SJCRH30 (cell line): Measurements from ENCODE around the gene CCL4. TPM values are rescaled to one million over a fixed set of nuclear protein-coding genes. Genes with fewer than 3 reads are reported as not detected.
"Not testable (repeated sequence)": the region's sequence is repeated elsewhere in the genome, so short reads cannot be mapped to it uniquely, and the experiment has no call there.

ENCODE experiments used
- DNase-seq, 2 experiments: peaks; one replicate each; pipeline ENCODE4 v3.0.0-alpha.2; 2015 to 2020
- H3K27ac ChIP-seq: fragments of 250-450 bp; sonication (Bioruptor Pico); 2 replicates; pipeline ENCODE4 v1.5.1; 2020; ENCODE audit warnings: mild to moderate bottlenecking, moderate library complexity
- H3K27me3 ChIP-seq: fragments of 250-450 bp; sonication (Bioruptor Pico); 2 replicates; pipeline ENCODE4 v1.5.1; 2020; ENCODE audit warnings: mild to moderate bottlenecking, moderate library complexity
- H3K36me3 ChIP-seq: fragments of 250-450 bp; sonication (Bioruptor Pico); 2 replicates; pipeline ENCODE4 v1.5.1; 2020; ENCODE audit warnings: mild to moderate bottlenecking, moderate library complexity
- H3K4me1 ChIP-seq: fragments of 250-450 bp; sonication (Bioruptor Pico); 2 replicates; pipeline ENCODE4 v1.5.1; 2020; ENCODE audit warnings: mild to moderate bottlenecking, moderate library complexity
- H3K4me3 ChIP-seq: fragments of 250-450 bp; sonication (Bioruptor Pico); 2 replicates; pipeline ENCODE4 v1.5.1; 2020; ENCODE audit warnings: mild to moderate bottlenecking, moderate library complexity
- H3K9me3 ChIP-seq: fragments of 250-450 bp; sonication (Bioruptor Pico); replicated peaks from 2 replicates; pipeline ENCODE4 v1.5.1; 2020; ENCODE audit warnings: mild to moderate bottlenecking, moderate library complexity
- total RNA-seq: library from RNA; depleted of rRNA; stranded (reverse); fragments of >200 nt; shearing (Covaris generic); gene quantifications from 2 replicates; pipeline ENCODE4 v1.2.3, GENCODE V29; 2014

The CCL4 gene
- total RNA-seq, 1 experiment from 2014 or later = not detected

GRCh38 chr17:36118477-36119353 lies 15.1 kb downstream of the CCL4 start:
- H3K4me1 ChIP-seq = no peaks in the 10 kb centered on the region
- no peak overlapping the region for H3K4me3 ChIP-seq
- no peaks in the 10 kb centered on the region for H3K9me3 ChIP-seq
- no peaks in the 10 kb centered on the region for H3K36me3 ChIP-seq
- DNase-seq = no peak
- no peak overlapping the region for H3K27ac ChIP-seq
- H3K27me3 ChIP-seq = no peaks in the 10 kb centered on the region

GRCh38 chr17:36120221-36120620 lies 16.6 kb downstream of the CCL4 start:
- Histone ChIP-seq H3K9me3 (no peaks in the 10 kb centered on the region), H3K27me3 (no peaks in the 10 kb centered on the region), H3K4me1 (no peaks in the 10 kb centered on the region), H3K36me3 (no peaks in the 10 kb centered on the region), H3K27ac (no peak overlapping the region), H3K4me3 (no peak overlapping the region)
- no peak for DNase-seq

GRCh38 chr17:36121099-36121498 lies 17.5 kb downstream of the CCL4 start:
- not testable (repeated sequence) for H3K36me3 ChIP-seq, DNase-seq, H3K4me3 ChIP-seq, H3K27ac ChIP-seq, H3K27me3 ChIP-seq, H3K4me1 ChIP-seq, H3K9me3 ChIP-seq

- no peak overlapping the region for H3K27ac ChIP-seq
- no peaks in the 10 kb centered on the region for H3K4me1 ChIP-seq
- no peaks in the 10 kb centered on the region for H3K36me3 ChIP-seq
- no peak for DNase-seq
- no peaks in the 10 kb centered on the region for H3K9me3 ChIP-seq
- H3K27me3 ChIP-seq = no peaks in the 10 kb centered on the region
- H3K4me3 ChIP-seq = no peak overlapping the region
Measured at GRCh38 chr17:36123431-36123830, 19.8 kb downstream of the CCL4 start.

- Histone ChIP-seq H3K9me3 (no peaks in the 10 kb centered on the region), H3K27ac (no peak overlapping the region), H3K4me3 (no peak overlapping the region), H3K27me3 (peaks cover 2% of the 10 kb centered on the region; the same call in 1 of the 2 replicates), H3K4me1 (no peaks in the 10 kb centered on the region), H3K36me3 (no peaks in the 10 kb centered on the region)
- DNase-seq = no peak
Measured at GRCh38 chr17:36124879-36125824, 21.5 kb downstream of the CCL4 start.

GRCh38 chr17:36127199-36127893 lies 23.7 kb downstream of the CCL4 start:
- Histone ChIP-seq H3K27ac (no peak overlapping the region), H3K4me3 (no peak overlapping the region), H3K27me3 (peaks cover 8% of the 10 kb centered on the region; the same call in 1 of the 2 replicates), H3K4me1 (no peaks in the 10 kb centered on the region), H3K9me3 (no peaks in the 10 kb centered on the region), H3K36me3 (no peaks in the 10 kb centered on the region)
- no peak for DNase-seq

- peak; percentile 9 to 15 for DNase-seq
- Histone ChIP-seq H3K9me3 (no peaks in the 10 kb centered on the region), H3K4me1 (no peaks in the 10 kb centered on the region), H3K27ac (no peak overlapping the region), H3K4me3 (no peak overlapping the region), H3K27me3 (peaks cover 8% of the 10 kb centered on the region; the same call in 1 of the 2 replicates), H3K36me3 (no peaks in the 10 kb centered on the region)
Measured at GRCh38 chr17:36127911-36128310, 24.3 kb downstream of the CCL4 start.

GRCh38 chr17:36128411-36128978 lies 24.9 kb downstream of the CCL4 start:
- DNase-seq = no peak
- H3K27ac ChIP-seq = no peak overlapping the region
- H3K4me3 ChIP-seq = no peak overlapping the region
- H3K4me1 ChIP-seq = no peaks in the 10 kb centered on the region
- peaks cover 8% of the 10 kb centered on the region; the same call in 1 of the 2 replicates for H3K27me3 ChIP-seq
- H3K36me3 ChIP-seq = no peaks in the 10 kb centered on the region
- H3K9me3 ChIP-seq = no peaks in the 10 kb centered on the region

GRCh38 chr17:36129616-36130015 lies 26.0 kb downstream of the CCL4 start:
- Histone ChIP-seq H3K4me1 (no peaks in the 10 kb centered on the region), H3K9me3 (no peaks in the 10 kb centered on the region), H3K27ac (no peak overlapping the region), H3K4me3 (no peak overlapping the region), H3K36me3 (no peaks in the 10 kb centered on the region), H3K27me3 (peaks cover 8% of the 10 kb centered on the region; the same call in 1 of the 2 replicates)
- DNase-seq = no peak

GRCh38 chr17:36130346-36130745 lies 26.7 kb downstream of the CCL4 start:
- peaks cover 8% of the 10 kb centered on the region; the same call in 1 of the 2 replicates for H3K27me3 ChIP-seq
- H3K9me3 ChIP-seq = no peaks in the 10 kb centered on the region
- H3K36me3 ChIP-seq = no peaks in the 10 kb centered on the region
- DNase-seq = no peak
- H3K27ac ChIP-seq = no peak overlapping the region
- no peaks in the 10 kb centered on the region for H3K4me1 ChIP-seq
- no peak overlapping the region for H3K4me3 ChIP-seq

GRCh38 chr17:36131421-36131820 lies 27.8 kb downstream of the CCL4 start:
- Histone ChIP-seq H3K36me3 (no peaks in the 10 kb centered on the region), H3K4me1 (no peaks in the 10 kb centered on the region), H3K9me3 (no peaks in the 10 kb centered on the region), H3K4me3 (no peak overlapping the region), H3K27me3 (peaks cover 8% of the 10 kb centered on the region; the same call in 1 of the 2 replicates), H3K27ac (no peak overlapping the region)
- no peak for DNase-seq

GRCh38 chr17:36131931-36132330 lies 28.3 kb downstream of the CCL4 start:
- DNase-seq = no peak
- Histone ChIP-seq H3K27ac (no peak overlapping the region), H3K27me3 (peaks cover 8% of the 10 kb centered on the region; the same call in 1 of the 2 replicates), H3K36me3 (no peaks in the 10 kb centered on the region), H3K4me1 (no peaks in the 10 kb centered on the region), H3K9me3 (no peaks in the 10 kb centered on the region), H3K4me3 (no peak overlapping the region)

- H3K4me3 ChIP-seq = no peak overlapping the region
- H3K27ac ChIP-seq = no peak overlapping the region
- DNase-seq = no peak
- H3K9me3 ChIP-seq = no peaks in the 10 kb centered on the region
- H3K4me1 ChIP-seq = no peaks in the 10 kb centered on the region
- H3K36me3 ChIP-seq = no peaks in the 10 kb centered on the region
- peaks cover 8% of the 10 kb centered on the region; the same call in 1 of the 2 replicates for H3K27me3 ChIP-seq
Measured at GRCh38 chr17:36132421-36132831, 28.8 kb downstream of the CCL4 start.

- Histone ChIP-seq H3K4me1 (no peaks in the 10 kb centered on the region), H3K36me3 (no peaks in the 10 kb centered on the region), H3K9me3 (no peaks in the 10 kb centered on the region), H3K27me3 (peaks cover 15% of the 10 kb centered on the region; the same call in 1 of the 2 replicates), H3K27ac (no peak overlapping the region), H3K4me3 (no peak overlapping the region)
- peak in 1 of 2 experiments; percentile 13 for DNase-seq
Measured at GRCh38 chr17:36133602-36134236, 30.1 kb downstream of the CCL4 start.
